GM19193 (cell line): ENCODE results near the gene MLPH.

ENCODE experiments used
- POLR2A ChIP-seq: IDR thresholded peaks from 4 replicates; pipeline ENCODE4 v1.6.1; 2011; ENCODE audit not compliant: insufficient read depth, insufficient read length; ENCODE audit errors: extremely low read depth

The MLPH gene

DNA sequence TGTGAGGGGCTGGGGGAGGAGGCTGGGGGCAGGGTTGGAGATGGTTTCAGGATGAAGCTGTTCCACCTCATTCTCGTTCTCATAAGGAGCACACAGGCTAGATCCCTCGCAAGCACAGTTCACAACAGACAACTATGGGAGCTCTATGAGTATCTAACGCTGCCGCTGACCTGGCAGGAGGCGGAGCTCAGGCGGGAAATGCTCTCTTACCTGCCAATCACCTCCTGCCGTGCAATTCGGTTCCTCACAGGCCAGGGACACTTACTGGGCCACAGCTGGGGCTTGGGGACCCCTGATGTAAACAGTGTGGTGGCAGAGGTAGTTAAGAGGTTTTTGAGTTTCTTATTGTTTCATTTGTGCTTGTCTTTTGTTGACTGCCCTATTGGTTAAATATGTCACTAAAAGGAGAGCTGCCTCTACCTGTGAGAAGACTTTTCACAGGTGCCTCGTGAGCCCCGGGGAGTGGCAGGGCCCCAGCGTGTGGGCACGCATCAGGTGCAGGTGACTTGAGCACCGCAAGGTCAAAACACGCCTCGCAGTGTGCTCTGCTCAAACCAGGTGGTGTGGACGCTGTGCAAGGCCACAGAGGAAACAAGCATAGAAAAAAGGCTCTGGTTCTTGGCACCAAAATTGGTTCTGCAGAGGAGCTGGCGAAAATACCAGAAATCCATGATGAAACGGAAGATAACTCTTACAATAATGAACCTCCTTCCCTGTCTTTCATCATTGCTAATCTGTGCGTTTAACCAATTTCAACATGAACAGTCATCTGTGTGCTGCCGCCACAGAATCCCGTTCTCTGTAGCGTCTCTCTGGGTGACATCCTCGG is 10.2 kb downstream of the MLPH start:
- TF ChIP-seq POLR2A: no peak

DNA sequence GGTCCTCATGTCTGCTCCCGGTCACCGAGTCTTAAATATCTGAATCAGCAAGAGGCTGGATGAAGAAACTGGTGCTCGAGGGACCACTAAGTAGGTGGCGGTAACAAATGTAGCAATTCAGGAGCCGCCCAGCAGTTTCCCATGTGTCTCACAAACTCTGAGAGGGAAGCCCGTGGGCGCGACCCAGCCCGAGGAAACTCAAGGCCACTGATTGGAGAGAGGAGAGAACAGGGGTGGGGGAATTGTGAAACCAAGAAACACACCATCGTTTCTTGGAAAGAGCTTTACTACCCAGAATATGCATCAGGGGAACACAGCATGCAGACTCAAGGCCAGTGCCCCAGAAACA is 10.8 kb downstream of the MLPH start:
- TF ChIP-seq POLR2A: no peak

DNA sequence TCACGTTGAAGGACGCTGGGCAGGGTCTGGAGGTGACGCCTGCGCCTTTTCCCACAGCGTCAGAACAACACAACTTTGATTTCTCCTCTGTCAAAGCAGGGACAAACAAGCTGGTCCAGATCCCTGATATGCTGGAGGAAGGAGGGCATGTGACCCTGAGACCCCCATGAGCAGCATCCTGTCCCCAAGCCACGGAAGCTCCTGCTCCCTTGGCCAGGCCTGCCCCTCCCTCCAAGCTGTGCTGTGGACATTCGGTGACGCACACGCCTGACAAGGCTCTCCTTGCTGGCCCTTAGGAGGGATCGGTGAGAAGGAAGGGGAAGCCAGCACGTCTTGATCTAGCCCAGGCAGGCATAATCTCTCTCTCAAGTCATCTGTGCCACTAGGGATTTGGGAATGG is 11.3 kb downstream of the MLPH start:
- no peak for TF ChIP-seq POLR2A

DNA sequence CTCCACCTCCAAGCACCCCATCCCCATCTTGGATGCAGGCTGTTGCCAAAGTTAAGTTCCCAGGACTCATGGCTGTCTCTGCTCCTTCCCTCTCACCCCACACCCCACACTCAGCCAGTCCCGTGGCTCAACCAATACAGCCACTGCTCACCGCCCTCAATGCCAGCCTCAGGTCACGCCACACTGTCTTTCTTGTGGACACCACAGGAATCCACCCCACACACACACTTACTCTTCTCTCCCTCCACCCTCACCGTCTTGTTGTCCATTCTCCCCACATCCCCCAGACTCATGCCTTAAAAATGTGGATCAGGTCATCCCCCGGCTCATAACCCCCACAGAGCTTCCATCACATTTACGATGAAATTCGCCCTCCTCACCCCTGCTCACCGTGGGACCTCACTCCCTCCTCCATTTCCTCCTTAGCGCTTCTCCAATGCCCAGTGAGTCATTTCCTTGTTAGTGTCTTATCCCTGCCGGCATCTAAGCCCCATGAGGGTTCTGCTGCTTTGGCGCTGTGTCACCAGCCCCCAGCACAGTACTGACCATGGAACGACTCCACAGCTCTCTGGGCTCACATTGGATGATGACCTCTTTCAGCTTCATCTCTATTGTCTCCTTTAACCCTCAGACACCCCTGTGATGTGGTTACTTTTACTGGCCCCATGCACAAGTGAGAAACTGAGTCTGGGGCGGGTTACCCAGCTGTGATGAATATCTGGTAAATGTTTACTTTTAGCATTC is 13.8 kb downstream of the MLPH start:
- no peak for TF ChIP-seq POLR2A

DNA sequence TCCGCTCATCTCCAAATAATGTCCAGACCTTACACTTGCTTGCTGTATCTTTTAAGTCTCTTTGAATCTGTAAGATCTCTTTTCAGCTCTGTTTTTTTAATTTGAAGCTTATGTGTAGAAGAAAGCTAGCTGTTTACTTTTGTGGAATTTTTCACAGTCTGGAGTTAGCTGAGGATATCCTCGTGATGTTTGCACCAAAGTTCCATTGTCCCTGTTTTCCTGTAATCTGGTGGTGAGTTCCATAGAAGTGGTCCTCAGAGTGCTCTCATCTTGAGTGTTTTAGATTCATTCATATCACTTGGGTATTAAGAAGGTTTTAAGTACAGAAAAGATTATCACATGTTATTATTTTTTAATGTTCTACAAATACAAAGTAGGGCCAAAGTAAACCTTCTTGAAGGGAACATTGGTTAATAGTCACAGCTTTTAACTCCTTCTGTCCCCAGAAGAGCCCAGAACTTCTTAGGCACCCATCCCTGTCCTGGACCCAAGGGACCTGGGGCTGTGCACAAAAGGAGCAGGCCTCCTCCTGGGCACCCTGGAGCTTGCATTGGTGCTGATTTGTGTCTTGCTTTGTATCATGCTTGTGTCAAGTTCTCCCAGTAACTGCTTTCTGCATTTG is 15.0 kb downstream of the MLPH start:
- no peak for TF ChIP-seq POLR2A

DNA sequence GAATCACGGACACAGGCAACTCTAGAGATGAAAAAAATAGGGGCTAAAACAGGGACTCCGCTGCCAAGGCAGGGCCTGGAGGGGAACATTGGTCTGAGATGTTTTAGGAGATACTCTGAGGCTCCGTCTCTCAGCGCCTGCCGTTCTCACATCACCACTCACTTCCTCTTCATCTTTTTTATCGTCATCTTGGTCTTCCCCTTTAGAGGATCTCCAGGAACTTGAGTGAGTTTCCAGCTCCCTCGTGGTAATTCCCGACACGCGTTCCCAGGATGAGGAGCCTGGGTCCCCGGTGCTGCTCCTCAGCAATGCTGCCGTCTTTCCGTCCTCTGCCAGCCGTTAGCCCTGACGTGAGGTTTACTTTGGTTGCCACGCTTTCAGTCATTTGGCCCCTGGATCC is 16.1 kb downstream of the MLPH start:
- TF ChIP-seq POLR2A: no peak

DNA sequence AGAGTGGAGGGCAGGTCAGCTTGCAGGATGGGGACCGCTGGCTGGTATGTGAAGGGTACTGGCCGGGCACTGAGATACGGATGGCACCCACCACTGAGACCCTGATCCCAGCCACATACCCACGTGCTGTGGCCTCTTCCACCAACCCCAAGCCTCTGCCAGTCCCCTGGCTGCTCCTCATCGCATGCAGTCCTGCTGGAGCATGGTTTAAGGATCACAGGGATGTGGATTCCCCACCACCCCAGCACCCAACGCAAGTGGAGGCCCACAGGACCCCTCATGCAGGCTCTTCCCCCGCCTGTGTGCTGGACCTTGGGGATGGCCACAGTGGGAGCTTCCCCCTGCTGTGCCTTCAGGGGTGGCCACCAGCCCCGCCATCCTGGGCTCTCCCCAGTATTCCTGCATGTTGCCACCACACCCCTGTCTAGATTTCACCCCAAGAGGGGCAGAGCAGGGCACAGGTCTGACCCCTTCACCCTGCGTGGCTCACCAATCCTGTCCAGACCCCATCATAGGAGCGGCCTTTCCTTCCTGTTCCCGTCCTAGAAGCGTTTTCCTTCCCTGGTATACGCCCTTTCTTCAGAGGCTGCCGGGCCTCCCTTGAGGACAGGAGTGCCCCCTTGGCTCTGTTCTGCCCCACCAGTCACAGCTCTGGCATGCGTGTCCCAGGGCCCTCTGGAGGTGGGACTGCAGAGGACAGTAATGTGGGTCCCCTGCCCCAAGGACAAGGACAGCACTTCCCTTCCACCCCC is 18.3 kb downstream of the MLPH start:
- TF ChIP-seq POLR2A: no peak

DNA sequence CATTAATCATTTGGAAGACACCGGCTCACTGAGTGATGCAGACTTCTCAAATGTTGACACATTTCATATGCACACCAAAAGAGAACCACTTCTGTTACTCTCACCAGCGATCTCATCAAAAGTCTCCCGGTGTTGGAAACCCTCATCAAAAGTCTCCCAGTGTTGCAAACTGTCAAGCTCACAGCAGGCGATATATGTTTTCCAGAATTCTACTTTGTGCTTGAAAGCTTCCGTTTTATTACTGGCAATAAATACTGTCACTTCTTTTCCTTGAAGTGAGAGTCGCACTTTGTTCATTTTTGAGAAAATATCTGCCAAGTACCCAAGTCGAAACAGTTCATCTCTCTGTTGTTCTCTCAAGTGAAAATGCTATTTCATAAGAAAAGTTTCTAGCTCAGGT is 20.5 kb downstream of the MLPH start:
- TF ChIP-seq POLR2A: no peak

DNA sequence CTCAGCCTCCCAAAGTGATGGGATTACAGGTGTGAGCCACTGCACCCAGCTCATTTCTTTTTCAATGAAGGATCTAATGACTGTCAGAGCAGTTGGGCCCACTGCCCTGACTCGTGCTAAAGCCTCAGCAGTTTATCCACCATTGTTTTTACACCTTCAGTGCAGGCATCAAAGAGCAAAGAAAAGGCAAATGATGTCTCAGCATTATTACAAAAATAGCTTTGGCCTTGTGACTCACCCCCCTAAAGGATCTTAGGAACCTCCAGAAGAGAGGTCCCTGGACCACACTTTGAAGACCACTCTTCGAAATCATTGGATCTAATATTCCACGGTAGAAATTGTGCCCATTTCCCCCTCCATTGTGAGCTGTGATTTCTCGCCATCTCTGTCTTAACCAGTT is 21.3 kb downstream of the MLPH start:
- TF ChIP-seq POLR2A: no peak

DNA sequence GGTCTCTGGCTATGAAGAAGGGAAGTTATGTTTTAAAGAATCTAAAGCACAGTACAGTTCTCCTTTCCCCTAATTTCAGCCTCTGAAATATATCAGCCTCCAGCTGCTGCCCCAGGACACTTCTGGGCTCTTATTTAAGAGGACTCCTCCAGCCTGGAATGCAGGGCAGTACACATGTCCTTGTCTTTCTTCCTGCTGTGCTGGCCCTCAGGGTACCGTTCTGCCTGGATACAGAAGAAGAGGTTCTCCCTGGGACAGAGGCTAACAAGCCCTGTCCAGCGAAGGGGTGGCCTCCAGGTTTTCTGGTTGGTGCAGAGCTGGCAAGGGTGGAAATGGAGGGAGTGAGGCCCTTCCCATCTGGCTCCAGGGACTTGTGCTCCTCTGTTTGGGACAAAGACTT is 22.1 kb downstream of the MLPH start:
- TF ChIP-seq POLR2A: no peak

DNA sequence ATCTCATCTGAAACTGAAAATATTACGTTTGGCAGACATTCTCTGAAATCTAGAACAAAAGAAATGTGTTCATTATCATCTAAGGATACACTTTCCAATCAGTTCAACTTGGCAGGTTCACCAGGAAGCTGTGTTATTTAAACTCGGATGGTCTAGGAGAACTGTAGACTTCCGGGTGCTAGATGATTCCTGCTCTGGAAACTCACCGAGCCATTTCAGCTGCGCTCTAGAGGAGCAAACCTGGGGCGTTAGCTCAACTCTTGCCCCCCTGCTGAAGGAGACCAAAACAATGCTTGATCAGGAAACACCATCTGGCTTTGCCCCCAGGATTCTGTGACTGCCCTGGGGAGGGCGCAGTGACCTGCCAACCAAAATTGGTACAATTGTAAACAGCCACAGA is 22.9 kb downstream of the MLPH start:
- no peak for TF ChIP-seq POLR2A

DNA sequence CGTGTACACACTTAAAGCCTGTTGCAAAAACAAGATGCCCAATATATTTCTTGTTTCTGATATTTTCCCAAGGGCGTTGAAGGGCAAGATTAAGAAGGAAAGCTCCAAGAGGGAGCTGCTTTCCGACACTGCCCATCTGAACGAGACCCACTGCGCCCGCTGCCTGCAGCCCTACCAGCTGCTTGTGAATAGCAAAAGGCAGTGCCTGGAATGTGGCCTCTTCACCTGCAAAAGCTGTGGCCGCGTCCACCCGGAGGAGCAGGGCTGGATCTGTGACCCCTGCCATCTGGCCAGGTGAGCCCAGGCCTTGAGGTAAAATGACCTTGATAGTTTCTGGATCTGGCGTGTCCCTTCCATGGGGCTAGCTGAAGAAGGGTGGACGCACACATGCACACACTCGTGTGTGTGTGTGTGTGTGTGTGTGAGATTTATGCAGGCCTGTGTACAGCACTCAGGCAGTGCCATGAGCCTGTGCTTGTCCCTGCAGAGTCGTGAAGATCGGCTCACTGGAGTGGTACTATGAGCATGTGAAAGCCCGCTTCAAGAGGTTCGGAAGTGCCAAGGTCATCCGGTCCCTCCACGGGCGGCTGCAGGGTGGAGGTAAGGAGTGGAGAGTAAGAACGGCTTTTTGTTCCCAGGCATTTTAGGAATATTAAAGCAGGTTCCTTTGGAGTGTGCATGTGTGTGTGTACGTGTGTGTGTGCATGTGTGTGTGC is 23.6 kb downstream of the MLPH start:
- no peak for TF ChIP-seq POLR2A

DNA sequence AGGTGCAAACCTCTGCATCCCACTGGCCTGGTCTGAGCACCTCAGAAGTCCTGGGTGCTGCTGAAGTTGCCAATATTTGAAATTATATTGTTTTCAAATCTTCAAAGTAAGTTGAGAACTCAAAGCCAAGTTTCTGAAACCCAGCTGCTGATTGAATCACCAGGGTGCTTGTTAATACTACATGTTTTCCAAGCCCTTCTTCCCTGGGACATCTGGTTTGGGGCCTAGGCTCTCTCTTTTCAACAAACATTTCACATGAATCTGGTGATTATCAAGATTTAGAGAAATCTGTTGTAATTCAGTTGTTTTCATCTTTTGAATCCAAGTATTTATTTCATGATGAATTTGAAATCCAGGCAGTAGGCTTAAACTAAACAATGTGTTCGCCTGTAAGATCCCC is 24.4 kb downstream of the MLPH start:
- TF ChIP-seq POLR2A: no peak

DNA sequence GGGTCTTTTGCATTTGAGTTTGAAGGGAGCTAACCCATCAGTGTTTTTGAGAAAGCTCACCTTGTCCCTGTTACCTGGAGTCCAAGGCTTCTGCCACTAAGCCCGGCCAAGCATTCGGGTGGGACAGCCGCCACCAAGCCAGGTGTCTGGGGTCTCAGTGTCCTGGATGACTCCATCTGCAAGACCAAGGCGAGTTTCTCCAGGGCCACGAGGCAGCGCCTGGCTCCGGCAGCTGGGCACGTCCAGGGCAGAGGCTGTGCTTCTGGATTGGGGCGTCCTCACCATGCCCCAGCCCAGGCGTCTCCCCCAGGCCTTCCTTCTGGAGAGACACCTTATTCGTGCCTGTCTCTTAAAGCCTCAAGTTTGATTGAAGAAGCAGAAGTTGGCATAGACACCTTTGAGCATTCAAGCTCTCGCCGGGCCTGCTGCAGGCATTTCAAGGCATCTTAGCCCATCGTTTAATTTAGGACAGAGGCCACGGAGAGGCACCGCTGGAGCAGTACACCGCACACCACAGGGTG is 24.9 kb downstream of the MLPH start:
- no peak for TF ChIP-seq POLR2A

DNA sequence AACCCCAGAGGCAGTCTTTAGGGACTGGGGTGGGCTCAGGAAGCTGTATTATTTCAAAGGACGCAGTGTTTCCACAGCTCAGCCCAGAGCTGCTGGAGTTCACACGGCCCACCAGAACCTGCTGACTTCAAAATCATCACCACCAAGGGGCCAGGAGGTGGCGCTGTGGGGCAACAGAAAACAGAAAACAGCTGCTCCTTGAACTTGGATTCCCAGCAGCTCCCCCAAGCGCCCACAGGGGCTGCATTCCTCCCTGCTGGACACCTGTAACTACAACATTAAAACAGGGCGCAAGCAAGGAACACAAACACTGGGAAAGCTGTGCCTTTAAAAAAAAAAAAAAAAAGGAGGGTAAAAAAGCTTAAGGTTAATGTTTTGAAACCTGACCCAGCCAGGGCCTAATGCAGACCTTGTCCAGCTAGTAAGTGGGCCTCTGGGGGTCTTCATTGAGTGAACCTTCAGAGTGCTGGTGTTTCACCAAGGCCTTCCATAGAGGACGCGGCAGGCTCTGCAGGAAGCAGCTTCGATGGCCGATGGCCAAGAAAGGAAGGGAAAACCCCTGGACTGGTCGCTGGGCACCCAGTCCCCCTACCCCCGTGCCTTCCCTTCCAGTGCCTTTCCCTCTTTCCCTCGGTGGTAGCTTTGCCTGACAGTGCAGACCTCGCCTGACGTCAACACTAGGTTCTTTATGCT is 25.9 kb downstream of the MLPH start:
- TF ChIP-seq POLR2A: no peak

DNA sequence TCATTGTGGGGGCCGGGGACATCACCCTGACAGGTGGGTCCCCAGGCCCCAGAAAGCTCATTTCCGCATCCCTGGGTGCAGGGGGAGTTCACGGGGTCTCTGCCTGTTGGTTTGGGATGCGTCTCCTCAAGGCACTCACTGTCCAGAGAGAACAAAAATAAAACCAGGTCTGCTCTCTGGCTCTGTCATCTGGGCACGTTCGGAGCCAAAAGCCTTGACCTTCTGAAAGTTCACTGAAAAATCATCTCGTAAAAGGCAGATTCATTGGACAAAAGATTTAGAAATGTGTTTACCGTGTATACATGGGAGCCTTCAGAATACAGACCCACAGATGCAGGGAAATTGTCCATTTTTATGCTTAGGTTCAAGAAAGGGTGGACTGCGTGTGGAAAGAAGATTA is 26.6 kb downstream of the MLPH start:
- no peak for TF ChIP-seq POLR2A
